ENCODE measurements around the gene LLPH.

Gene LLPH

DNA sequence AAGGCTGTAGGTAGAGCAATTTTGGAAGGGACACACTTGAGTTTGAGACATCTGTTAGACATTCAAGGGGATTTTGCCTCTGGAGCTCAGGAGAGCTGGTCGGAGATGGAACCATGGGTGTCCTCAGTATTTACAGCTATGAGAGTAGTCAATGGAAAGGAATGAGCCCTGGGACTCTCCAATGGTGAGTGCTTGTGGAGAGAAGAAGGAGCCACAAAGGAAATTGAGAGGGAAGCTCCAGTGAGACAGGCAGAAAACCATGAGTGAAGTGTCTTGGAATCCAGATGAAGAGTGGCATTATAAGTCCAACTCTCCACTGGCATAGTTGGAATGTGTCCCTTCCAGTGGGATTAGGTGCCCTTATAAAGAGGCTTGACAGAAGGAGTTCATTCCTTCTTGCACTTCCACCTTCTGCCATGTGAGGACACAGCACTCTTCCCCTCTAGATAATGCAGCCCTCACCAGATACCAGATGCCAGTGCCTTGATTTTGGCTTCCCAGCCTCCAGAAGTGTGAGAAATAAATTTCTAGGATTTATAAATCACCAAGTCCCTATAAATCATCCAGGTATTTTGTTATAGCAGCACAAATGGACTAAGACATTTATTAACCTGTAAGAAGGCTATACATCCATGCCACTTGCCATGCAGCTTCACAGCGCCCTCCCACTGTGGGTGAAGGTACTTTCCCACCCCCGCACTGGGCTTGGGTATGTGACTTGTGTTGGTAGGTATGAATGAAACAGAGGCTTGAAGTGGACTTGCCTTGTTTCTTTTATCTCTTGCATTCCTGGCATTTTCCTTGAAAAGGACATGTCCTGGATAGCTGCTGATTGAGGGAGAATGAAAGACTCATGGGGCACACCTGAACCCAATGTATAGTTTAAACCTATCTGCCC, 27.3 kb downstream of the LLPH start:
- TF ChIP-seq, protein P1, sequence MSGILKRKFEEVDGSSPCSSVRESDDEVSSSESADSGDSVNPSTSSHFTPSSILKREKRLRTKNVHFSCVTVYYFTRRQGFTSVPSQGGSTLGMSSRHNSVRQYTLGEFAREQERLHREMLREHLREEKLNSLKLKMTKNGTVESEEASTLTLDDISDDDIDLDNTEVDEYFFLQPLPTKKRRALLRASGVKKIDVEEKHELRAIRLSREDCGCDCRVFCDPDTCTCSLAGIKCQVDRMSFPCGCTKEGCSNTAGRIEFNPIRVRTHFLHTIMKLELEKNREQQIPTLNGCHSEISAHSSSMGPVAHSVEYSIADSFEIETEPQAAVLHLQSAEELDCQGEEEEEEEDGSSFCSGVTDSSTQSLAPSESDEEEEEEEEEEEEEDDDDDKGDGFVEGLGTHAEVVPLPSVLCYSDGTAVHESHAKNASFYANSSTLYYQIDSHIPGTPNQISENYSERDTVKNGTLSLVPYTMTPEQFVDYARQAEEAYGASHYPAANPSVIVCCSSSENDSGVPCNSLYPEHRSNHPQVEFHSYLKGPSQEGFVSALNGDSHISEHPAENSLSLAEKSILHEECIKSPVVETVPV (CRISPR knock-in tag; IDR thresholded peaks at IDR 0.05): no peak
- TF ChIP-seq ARNTL (CRISPR knock-in tag; IDR thresholded peaks at IDR 0.05; ENCODE audit: borderline replicate concordance, low read depth): no peak
- no peak for TF ChIP-seq POU6F1 (CRISPR knock-in tag; IDR thresholded peaks at IDR 0.05; ENCODE audit: borderline replicate concordance, low read depth)
- TF ChIP-seq TCF4 (CRISPR knock-in tag; IDR thresholded peaks at IDR 0.05; ENCODE audit: borderline replicate concordance): no peak
- TF ChIP-seq, protein P2, sequence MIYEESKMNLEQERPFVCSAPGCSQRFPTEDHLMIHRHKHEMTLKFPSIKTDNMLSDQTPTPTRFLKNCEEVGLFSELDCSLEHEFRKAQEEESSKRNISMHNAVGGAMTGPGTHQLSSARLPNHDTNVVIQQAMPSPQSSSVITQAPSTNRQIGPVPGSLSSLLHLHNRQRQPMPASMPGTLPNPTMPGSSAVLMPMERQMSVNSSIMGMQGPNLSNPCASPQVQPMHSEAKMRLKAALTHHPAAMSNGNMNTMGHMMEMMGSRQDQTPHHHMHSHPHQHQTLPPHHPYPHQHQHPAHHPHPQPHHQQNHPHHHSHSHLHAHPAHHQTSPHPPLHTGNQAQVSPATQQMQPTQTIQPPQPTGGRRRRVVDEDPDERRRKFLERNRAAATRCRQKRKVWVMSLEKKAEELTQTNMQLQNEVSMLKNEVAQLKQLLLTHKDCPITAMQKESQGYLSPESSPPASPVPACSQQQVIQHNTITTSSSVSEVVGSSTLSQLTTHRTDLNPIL (CRISPR knock-in tag; IDR thresholded peaks at IDR 0.05; ENCODE audit: low read depth): no peak
- TF ChIP-seq GLIS3 (CRISPR knock-in tag; IDR thresholded peaks at IDR 0.05): no peak
- TF ChIP-seq RARB (CRISPR knock-in tag; IDR thresholded peaks at IDR 0.05): no peak
- no peak for TF ChIP-seq CSDC2 (CRISPR knock-in tag; IDR thresholded peaks at IDR 0.05)
- no peak for TF ChIP-seq BACH2 (CRISPR knock-in tag; IDR thresholded peaks at IDR 0.05; ENCODE audit: borderline replicate concordance)
- TF ChIP-seq ZFP30 (CRISPR knock-in tag; IDR thresholded peaks at IDR 0.05): no peak
- TF ChIP-seq, protein P3, sequence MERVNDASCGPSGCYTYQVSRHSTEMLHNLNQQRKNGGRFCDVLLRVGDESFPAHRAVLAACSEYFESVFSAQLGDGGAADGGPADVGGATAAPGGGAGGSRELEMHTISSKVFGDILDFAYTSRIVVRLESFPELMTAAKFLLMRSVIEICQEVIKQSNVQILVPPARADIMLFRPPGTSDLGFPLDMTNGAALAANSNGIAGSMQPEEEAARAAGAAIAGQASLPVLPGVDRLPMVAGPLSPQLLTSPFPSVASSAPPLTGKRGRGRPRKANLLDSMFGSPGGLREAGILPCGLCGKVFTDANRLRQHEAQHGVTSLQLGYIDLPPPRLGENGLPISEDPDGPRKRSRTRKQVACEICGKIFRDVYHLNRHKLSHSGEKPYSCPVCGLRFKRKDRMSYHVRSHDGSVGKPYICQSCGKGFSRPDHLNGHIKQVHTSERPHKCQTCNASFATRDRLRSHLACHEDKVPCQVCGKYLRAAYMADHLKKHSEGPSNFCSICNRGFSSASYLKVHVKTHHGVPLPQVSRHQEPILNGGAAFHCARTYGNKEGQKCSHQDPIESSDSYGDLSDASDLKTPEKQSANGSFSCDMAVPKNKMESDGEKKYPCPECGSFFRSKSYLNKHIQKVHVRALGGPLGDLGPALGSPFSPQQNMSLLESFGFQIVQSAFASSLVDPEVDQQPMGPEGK (CRISPR knock-in tag; IDR thresholded peaks at IDR 0.05; ENCODE audit: borderline replicate concordance): no peak
- TF ChIP-seq ZNF565 (CRISPR knock-in tag; conservative IDR thresholded peaks at IDR 0.05; ENCODE audit: low read depth): no peak
- TF ChIP-seq ESRRG (CRISPR knock-in tag; IDR thresholded peaks at IDR 0.05): no peak
- ATAC-seq: no peak

DNA sequence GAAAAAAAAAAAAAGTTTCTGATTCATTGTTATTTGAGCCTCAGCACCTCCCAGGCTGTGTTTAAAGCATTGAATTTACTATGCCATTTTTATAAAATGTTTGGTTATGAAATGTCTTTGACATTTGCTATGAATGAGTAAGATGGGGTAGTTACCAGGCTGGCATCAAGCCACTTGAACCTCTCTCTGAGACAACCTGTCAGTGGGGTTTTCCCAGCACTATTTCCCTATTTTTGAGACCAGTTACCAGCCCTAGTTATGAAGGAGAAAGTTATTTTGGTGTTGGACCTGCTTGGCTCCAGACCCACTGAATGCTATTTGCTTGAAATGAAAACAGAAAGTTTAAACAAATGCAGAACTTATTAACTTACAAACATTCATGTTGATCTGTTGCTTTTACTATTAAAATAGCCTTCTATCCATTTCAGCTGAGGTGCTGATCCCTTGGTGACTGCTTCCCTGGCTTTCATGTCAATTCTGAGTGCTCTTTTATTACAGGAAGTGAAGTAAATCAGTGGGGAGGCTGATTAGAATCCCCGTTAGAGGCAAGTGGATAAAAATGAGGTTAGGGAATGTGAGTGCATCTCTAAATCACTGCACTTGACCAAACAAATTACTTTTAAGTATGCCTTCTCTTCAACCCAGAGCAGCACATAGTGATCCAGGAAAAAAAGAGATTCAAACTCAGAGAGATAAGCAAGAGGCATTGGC, 37.8 kb downstream of the LLPH start:
- ATAC-seq: peak; percentile 73
- TF ChIP-seq, protein P1 (CRISPR knock-in tag; IDR thresholded peaks at IDR 0.05): no peak
- no peak for TF ChIP-seq TOX (CRISPR knock-in tag; IDR thresholded peaks at IDR 0.05; ENCODE audit: borderline replicate concordance)
- TF ChIP-seq, protein P2 (CRISPR knock-in tag; IDR thresholded peaks at IDR 0.05; ENCODE audit: low read depth): no peak
- TF ChIP-seq ZNF565 (CRISPR knock-in tag; conservative IDR thresholded peaks at IDR 0.05; ENCODE audit: low read depth): no peak

DNA sequence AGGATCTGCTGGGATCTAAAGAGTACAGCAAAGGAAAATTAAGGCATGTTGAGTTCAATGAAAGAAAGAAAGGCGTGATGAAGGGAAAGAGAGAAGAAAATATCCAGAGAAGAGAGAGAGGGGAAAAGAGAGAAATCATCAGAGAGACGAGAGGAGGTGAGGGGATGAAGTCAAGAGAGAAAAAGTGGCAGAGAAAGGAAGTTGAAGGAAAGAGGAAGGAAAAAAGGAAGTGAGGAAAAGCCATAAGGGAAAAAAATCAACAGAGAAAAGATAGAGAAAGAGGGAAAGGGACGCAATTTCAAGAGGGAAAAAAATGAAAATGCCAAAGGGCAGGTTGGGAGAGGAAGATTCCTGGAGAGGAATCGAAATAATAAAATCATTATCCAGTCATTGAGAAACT, 40.4 kb downstream of the LLPH start:
- TF ChIP-seq, protein P1 (CRISPR knock-in tag; IDR thresholded peaks at IDR 0.05): no peak
- TF ChIP-seq ZNF565 (CRISPR knock-in tag; conservative IDR thresholded peaks at IDR 0.05; ENCODE audit: low read depth): no peak
- no peak for TF ChIP-seq TCF4 (CRISPR knock-in tag; IDR thresholded peaks at IDR 0.05; ENCODE audit: borderline replicate concordance)
- no peak for TF ChIP-seq OSR1 (CRISPR knock-in tag; IDR thresholded peaks at IDR 0.05)
- no peak for TF ChIP-seq CSDC2 (CRISPR knock-in tag; IDR thresholded peaks at IDR 0.05)
- no peak for TF ChIP-seq ZFP30 (CRISPR knock-in tag; IDR thresholded peaks at IDR 0.05)
- TF ChIP-seq ESRRG (CRISPR knock-in tag; IDR thresholded peaks at IDR 0.05): no peak
- no peak for ATAC-seq

Data from SK-N-SH treated with all-trans-retinoic acid at 6 μM for 48 hours (cell line).